Neural crest cell (in vitro differentiated cells): ENCODE measurements around the gene LRGUK. TPM values are rescaled to one million over a fixed set of nuclear protein-coding genes. Genes with fewer than 3 reads are reported as not detected.
A peak's percentile ranks its signal among the peaks of the same experiment; 100 is the strongest.
"Not testable (repeated sequence)": the region's sequence is repeated elsewhere in the genome, so short reads cannot be mapped to it uniquely, and the experiment has no call there.

Source experiments
- DNase-seq: peaks from one replicate; pipeline ENCODE4 v3.0.0; 2021; ENCODE audit warnings: low read depth, mixed read lengths, low spot score
- H3K27ac Mint-ChIP-seq: one replicate; pipeline ENCODE4 v1.8.0; 2021; ENCODE audit warnings: mild to moderate bottlenecking, mixed read lengths; ENCODE audit not compliant: unreplicated experiment
- H3K27me3 Mint-ChIP-seq: 2 replicates; pipeline ENCODE4 v1.8.0; 2021; ENCODE audit warnings: low read depth, mild to moderate bottlenecking, mixed read lengths
- H3K36me3 Mint-ChIP-seq: 2 replicates; pipeline ENCODE4 v1.8.0; 2021; ENCODE audit warnings: low read depth, mild to moderate bottlenecking, mixed read lengths
- H3K4me1 Mint-ChIP-seq: 2 replicates; pipeline ENCODE4 v1.8.0; 2021; ENCODE audit warnings: mixed read lengths
- H3K4me3 Mint-ChIP-seq: one replicate; pipeline ENCODE4 v1.8.0; 2021; ENCODE audit warnings: mild to moderate bottlenecking, mixed read lengths
- H3K9me3 Mint-ChIP-seq: 2 replicates; pipeline ENCODE4 v1.8.0; 2021; ENCODE audit warnings: mixed read lengths
- CTCF ChIP-seq: fragments of 200-600 bp; sonication (generic); conservative IDR thresholded peaks from 2 replicates; pipeline ENCODE4 v1.5.0; 2021; ENCODE audit warnings: antibody characterized with exemption, mild to moderate bottlenecking
- long read RNA-seq: library from polyadenylated mRNA; unstranded; transcript quantifications from one replicate; pipeline ENCODE4 v2.0.0, GENCODE V29; 2020
- total RNA-seq: library from RNA; stranded (reverse); gene quantifications from 2 replicates; pipeline ENCODE4 v1.2.1, GENCODE V29; 2021

Gene LRGUK
- 1.0 and 1.1 TPM in 2 replicates for total RNA-seq
- long read RNA-seq, partial matches to known transcripts: 1 of 2 reads
- long read RNA-seq, other reads (novel, unspliced or antisense): 0 of 2 reads

GRCh38 chr7:134126966-134127848 is at the start of gene LRGUK:
LRGUK (plus strand) TSS chr7:134127340; CDS start chr7:134127368, 28 bp downstream.
- Mint-ChIP-seq H3K9me3 (no peaks in the 10 kb centered on the region), H3K27me3 (peaks cover 56% of the 10 kb centered on the region), H3K4me3 (peak within 1 kb of the TSS; percentile 89), H3K4me1 (peaks cover 33% of the 10 kb centered on the region), H3K27ac (peak within 1 kb of the TSS; percentile 46), H3K36me3 (no peaks in the 10 kb centered on the region)
- peak; percentile 73 for DNase-seq
- no peak for TF ChIP-seq CTCF

- peaks cover 21% of the 10 kb centered on the region for H3K36me3 Mint-ChIP-seq
- H3K27me3 Mint-ChIP-seq, H3K4me3 Mint-ChIP-seq, H3K27ac Mint-ChIP-seq, DNase-seq, H3K4me1 Mint-ChIP-seq: not testable (repeated sequence)
- peaks cover 12% of the 10 kb centered on the region for H3K9me3 Mint-ChIP-seq
Measured at GRCh38 chr7:134077560-134077959, 49.6 kb upstream of the LRGUK start.

- Mint-ChIP-seq H3K36me3 (peaks cover 23% of the 10 kb centered on the region), H3K27ac (no peak overlapping the region)
Measured at GRCh38 chr7:134078991-134079390, 48.1 kb upstream of the LRGUK start.

GRCh38 chr7:134081695-134082094 is 45.4 kb upstream of the LRGUK start:
- H3K4me3 Mint-ChIP-seq: no peak overlapping the region
- no peaks in the 10 kb centered on the region for H3K4me1 Mint-ChIP-seq
- TF ChIP-seq CTCF: no peak
- no peaks in the 10 kb centered on the region for H3K27me3 Mint-ChIP-seq
- no peak for DNase-seq
- H3K27ac Mint-ChIP-seq: no peak overlapping the region
- peaks cover 12% of the 10 kb centered on the region for H3K36me3 Mint-ChIP-seq
- H3K9me3 Mint-ChIP-seq: peaks cover 12% of the 10 kb centered on the region

More at GRCh38 chr7:134078991-134079390, 48.1 kb upstream of the LRGUK start:
- Mint-ChIP-seq H3K4me3 (no peak overlapping the region), H3K27me3 (no peaks in the 10 kb centered on the region), H3K9me3 (peaks cover 12% of the 10 kb centered on the region), H3K4me1 (no peaks in the 10 kb centered on the region)
- no peak for TF ChIP-seq CTCF
- no peak for DNase-seq

- no peak overlapping the region for H3K4me3 Mint-ChIP-seq
- H3K36me3 Mint-ChIP-seq: peaks cover 20% of the 10 kb centered on the region
- no peak for TF ChIP-seq CTCF
- no peak overlapping the region for H3K27ac Mint-ChIP-seq
- H3K4me1 Mint-ChIP-seq: no peaks in the 10 kb centered on the region
- DNase-seq: no peak
- peaks cover 23% of the 10 kb centered on the region for H3K9me3 Mint-ChIP-seq
- H3K27me3 Mint-ChIP-seq: no peaks in the 10 kb centered on the region
Measured at GRCh38 chr7:134083766-134084487, 43.2 kb upstream of the LRGUK start.
